Esophagus muscularis mucosa (tissue), 2 donors: ENCODE results near the gene NFASC.

Source experiments
- POLR2A ChIP-seq: fragments of 450-650 bp; IDR thresholded peaks from one replicate; pipeline ENCODE4 v1.6.1; 2017; ENCODE audit warnings: antibody characterized with exemption, moderate library complexity, mild to moderate bottlenecking, low read depth
- POLR2AphosphoS5 ChIP-seq, 2 donors: sonication (generic); formaldehyde crosslinking; IDR thresholded peaks; one replicate each; pipeline ENCODE4 v1.6.1; 2017; ENCODE audit warnings: antibody characterized with exemption in 2 of 2

GRCh38 chr1:204944662-204945061 lies 74.0 kb downstream of the NFASC start:
- TF ChIP-seq POLR2AphosphoS5 (IDR thresholded peaks at IDR 0.05) (no peak), POLR2A (no peak)
